Kidney epithelial cell (primary cell): ENCODE measurements around the gene CMSS1. TPM values are rescaled to one million over a fixed set of nuclear protein-coding genes. Genes with fewer than 3 reads are reported as not detected.

Source experiments
- DNase-seq: peaks from one replicate; pipeline ENCODE4 v3.0.0-alpha.2; 2010; ENCODE audit warnings: low read depth
- H3K27me3 ChIP-seq: 2 replicates; pipeline ENCODE4 v1.6.0; 2011; ENCODE audit warnings: low read length; ENCODE audit not compliant: control insufficient read depth, insufficient read depth
- H3K36me3 ChIP-seq: 2 replicates; pipeline ENCODE4 v1.5.1; 2011; ENCODE audit warnings: low read length; ENCODE audit not compliant: control insufficient read depth, insufficient read depth
- H3K4me3 ChIP-seq: 2 replicates; pipeline ENCODE4 v1.5.1; 2011; ENCODE audit warnings: low read depth, mild to moderate bottlenecking, control low read depth, low read length
- CTCF ChIP-seq: IDR thresholded peaks from 2 replicates; pipeline ENCODE4 v1.5.1; 2011; ENCODE audit warnings: mild to moderate bottlenecking, moderate library complexity, low read length, control low read depth, inconsistent platforms; ENCODE audit not compliant: insufficient read depth, poor library complexity, severe bottlenecking
- total RNA-seq: library from RNA; depleted of rRNA; stranded (reverse); fragments of >200 nt; gene quantifications from 2 replicates; pipeline ENCODE4 v1.2.3, GENCODE V29; 2015

The CMSS1 gene
- total RNA-seq, 1 donor from 2014 or later, result 36.9 TPM

- Histone ChIP-seq H3K4me3 (no peak overlapping the region), H3K27me3 (no peaks in the 10 kb centered on the region), H3K36me3 (no peaks in the 10 kb centered on the region)
- no peak for TF ChIP-seq CTCF
- DNase-seq, result no peak
Observed at GRCh38 chr3:99845331-99845730, 27.7 kb downstream of the CMSS1 start.

- no peak for TF ChIP-seq CTCF
- Histone ChIP-seq H3K27me3 (no peaks in the 10 kb centered on the region), H3K4me3 (no peak overlapping the region), H3K36me3 (no peaks in the 10 kb centered on the region)
- no peak for DNase-seq
Observed at GRCh38 chr3:99845999-99846398, 28.3 kb downstream of the CMSS1 start.

GRCh38 chr3:99846477-99847160, 29.0 kb downstream of the CMSS1 start:
- Histone ChIP-seq H3K27me3 (no peaks in the 10 kb centered on the region), H3K36me3 (no peaks in the 10 kb centered on the region), H3K4me3 (no peak overlapping the region)
- no peak for TF ChIP-seq CTCF
- DNase-seq, result no peak

- Histone ChIP-seq H3K4me3 (no peak overlapping the region), H3K27me3 (no peaks in the 10 kb centered on the region), H3K36me3 (no peaks in the 10 kb centered on the region)
- no peak for DNase-seq
- TF ChIP-seq CTCF, result no peak
Observed at GRCh38 chr3:99848433-99848832, 30.8 kb downstream of the CMSS1 start.

GRCh38 chr3:99850608-99851007, 32.9 kb downstream of the CMSS1 start:
- no peaks in the 10 kb centered on the region for H3K27me3 ChIP-seq
- H3K36me3 ChIP-seq, result no peaks in the 10 kb centered on the region
- no peak overlapping the region for H3K4me3 ChIP-seq
- no peak for DNase-seq
- TF ChIP-seq CTCF, result no peak

GRCh38 chr3:99851955-99852354, 34.3 kb downstream of the CMSS1 start:
- TF ChIP-seq CTCF, result no peak
- no peaks in the 10 kb centered on the region for H3K27me3 ChIP-seq
- H3K4me3 ChIP-seq, result no peak overlapping the region
- H3K36me3 ChIP-seq, result no peaks in the 10 kb centered on the region
- DNase-seq, result no peak
